Activated naive CD4-positive, alpha-beta T cell treated with anti-CD3 and anti-CD28 coated beads, Interleukin-2, amount 10 ng/mL, durations not matched to agents 7 days and 5 days (primary cell): ENCODE measurements around the gene ACOT12.

Experiments
- CTCF ChIA-PET: fragments of 350-600 bp; sonication (Branson Sonifier 250); formaldehyde crosslinking; loops from one replicate; lab custom pipeline; 2021; ENCODE audit warnings: antibody characterized with exemption; lab: Charles Lee
- DNase-seq: peaks from one replicate; pipeline ENCODE4 v3.0.0-alpha.2; 2020
- H3K27ac Mint-ChIP-seq: one replicate; pipeline ENCODE4 v1.8.0; 2021; ENCODE audit warnings: mild to moderate bottlenecking, moderate library complexity, mixed read lengths
- H3K27me3 Mint-ChIP-seq: one replicate; pipeline ENCODE4 v1.8.0; 2021; ENCODE audit warnings: mild to moderate bottlenecking, mixed read lengths
- H3K36me3 Mint-ChIP-seq: one replicate; pipeline ENCODE4 v1.8.0; 2021; ENCODE audit warnings: mixed read lengths
- H3K4me1 Mint-ChIP-seq: one replicate; pipeline ENCODE4 v1.8.0; 2021; ENCODE audit warnings: mixed read lengths
- H3K4me3 Mint-ChIP-seq: one replicate; pipeline ENCODE4 v1.8.0; 2021; ENCODE audit warnings: mild to moderate bottlenecking, moderate library complexity, mixed read lengths
- H3K9me3 Mint-ChIP-seq: one replicate; pipeline ENCODE4 v1.8.0; 2021; ENCODE audit warnings: mixed read lengths

Gene ACOT12

GRCh38 chr5:81283976-81284375 lies 110.0 kb downstream of the ACOT12 start:
- Mint-ChIP-seq H3K36me3 (peaks cover 8% of the 10 kb centered on the region), H3K9me3 (peaks cover 4% of the 10 kb centered on the region), H3K27me3 (no peaks in the 10 kb centered on the region), H3K27ac (no peak overlapping the region), H3K4me1 (no peaks in the 10 kb centered on the region), H3K4me3 (no peak overlapping the region)
- CTCF ChIA-PET = interaction anchor here (1.7 kb wide), 1 partner anchor 15 kb away, joined by 7 read pairs; no protein-coding TSS in a partner anchor
- DNase-seq = no peak
